Lung (tissue), 12 donors: ENCODE data around the gene MRPL27. TPM values are rescaled to one million over a fixed set of nuclear protein-coding genes. Genes with fewer than 3 reads are reported as not detected.
A peak's percentile ranks its signal among the peaks of the same experiment; 100 is the strongest.

Source experiments
- ATAC-seq: fragments of 200-7000 bp; cut with Tn5 transposase; one replicate; pipeline ENCODE4 v1.9.1; 2020; ENCODE audit warnings: moderate number of reproducible peaks; ENCODE audit not compliant: insufficient read depth, low FRiP score
- DNase-seq, 3 donors: peaks; one replicate each; pipeline ENCODE4 v3.0.0-alpha.2; 2013 to 2017
- H3K27ac ChIP-seq, 2 donors: one replicate each; pipeline ENCODE4 v1.5.1; 2013; ENCODE audit warnings: mild to moderate bottlenecking in 2 of 2, moderate library complexity in 2 of 2, control low read depth in 1 of 2, inconsistent platforms in 1 of 2, low read depth in 1 of 2, low read length in 1 of 2
- H3K27me3 ChIP-seq, 3 donors: one replicate each; pipeline ENCODE4 v1.5.1; 2013; ENCODE audit warnings: low read length in 2 of 3; ENCODE audit not compliant: control insufficient read depth in 3 of 3, insufficient read depth in 3 of 3
- H3K36me3 ChIP-seq, 4 donors: one replicate each; pipeline ENCODE4 v1.5.1; 2013; ENCODE audit warnings: low read length in 4 of 4, mild to moderate bottlenecking in 1 of 4, moderate library complexity in 1 of 4; ENCODE audit not compliant: control insufficient read depth in 4 of 4, insufficient read depth in 4 of 4
- H3K4me1 ChIP-seq, 5 donors: one replicate each; pipeline ENCODE4 v1.5.1; 2013; ENCODE audit warnings: low read length in 5 of 5, mild to moderate bottlenecking in 2 of 5, moderate library complexity in 1 of 5; ENCODE audit not compliant: control insufficient read depth in 5 of 5, insufficient read depth in 5 of 5
- H3K4me3 ChIP-seq: one replicate; pipeline ENCODE4 v1.5.1; 2013; ENCODE audit warnings: mild to moderate bottlenecking, control low read depth, moderate library complexity
- H3K9ac ChIP-seq, 2 donors: one replicate each; pipeline ENCODE4 v1.5.1; 2013; ENCODE audit warnings: low read length in 2 of 2, control low read depth in 1 of 2; ENCODE audit not compliant: insufficient read depth in 1 of 2
- H3K9me3 ChIP-seq, 4 donors: one replicate each; pipeline ENCODE4 v1.5.1; 2013; ENCODE audit warnings: low read length in 3 of 4, mild to moderate bottlenecking in 1 of 4, moderate library complexity in 1 of 4; ENCODE audit not compliant: control insufficient read depth in 4 of 4, insufficient read depth in 3 of 4
- WGBS, 2 donors: extraction: QIAGEN DNeasy Blood & Tissue Kit; methylation state at CpG; one replicate each; pipeline ENCODE4 v1.1.7; 2013; 5-methylcytosine and 5-hydroxymethylcytosine counted together
- polyA plus RNA-seq, 2 donors: library from polyadenylated mRNA; stranded (reverse); fragments of 200-250 nt; gene quantifications; one replicate each; pipeline ENCODE4 v1.2.1, GENCODE V29; 2013
- total RNA-seq, 2 donors: library from RNA; depleted of rRNA in 1 of 2; stranded (reverse); fragments of >200 nt in 1 of 2; gene quantifications; one replicate each; pipeline ENCODE4 v1.2.1, GENCODE V29; 2014 to 2021
- TF ChIP-seq, protein P1 (sequence below): IDR thresholded peaks from 2 replicates; pipeline ENCODE4 v1.5.1; 2012; ENCODE audit warnings: mild to moderate bottlenecking; ENCODE audit errors: control extremely low read depth, extremely low read depth
- donor health status: control.
- donor health status: control.
- donor health status: Bipolar disorder and iron deficiency.
- donor health status: healthy.
- donor health status: DM: yes; HTN: yes; CAD: no.

The MRPL27 gene
- total and polyA plus RNA-seq, 4 donors: 33.5 to 176 (median 78.4) TPM

DNA sequence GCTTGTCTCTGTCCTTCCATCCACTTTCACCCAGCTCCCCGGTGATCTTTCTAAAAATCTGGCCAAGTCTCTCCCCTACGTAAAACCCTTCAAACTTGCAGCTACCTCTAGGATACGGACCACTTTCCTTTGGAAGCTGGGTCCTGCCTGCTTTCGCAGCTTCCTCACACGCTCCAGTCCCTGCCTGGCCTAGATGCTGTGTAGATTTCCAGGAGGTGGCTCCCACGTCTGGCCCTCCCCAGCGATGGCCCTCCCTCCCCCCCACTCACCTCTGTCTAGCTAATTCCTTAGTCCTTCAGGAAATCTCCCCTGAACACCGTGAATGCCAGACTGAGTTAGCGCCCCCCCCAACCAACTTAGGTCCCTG lies 24.9 kb upstream of the MRPL27 start:
- TF ChIP-seq, protein P1, sequence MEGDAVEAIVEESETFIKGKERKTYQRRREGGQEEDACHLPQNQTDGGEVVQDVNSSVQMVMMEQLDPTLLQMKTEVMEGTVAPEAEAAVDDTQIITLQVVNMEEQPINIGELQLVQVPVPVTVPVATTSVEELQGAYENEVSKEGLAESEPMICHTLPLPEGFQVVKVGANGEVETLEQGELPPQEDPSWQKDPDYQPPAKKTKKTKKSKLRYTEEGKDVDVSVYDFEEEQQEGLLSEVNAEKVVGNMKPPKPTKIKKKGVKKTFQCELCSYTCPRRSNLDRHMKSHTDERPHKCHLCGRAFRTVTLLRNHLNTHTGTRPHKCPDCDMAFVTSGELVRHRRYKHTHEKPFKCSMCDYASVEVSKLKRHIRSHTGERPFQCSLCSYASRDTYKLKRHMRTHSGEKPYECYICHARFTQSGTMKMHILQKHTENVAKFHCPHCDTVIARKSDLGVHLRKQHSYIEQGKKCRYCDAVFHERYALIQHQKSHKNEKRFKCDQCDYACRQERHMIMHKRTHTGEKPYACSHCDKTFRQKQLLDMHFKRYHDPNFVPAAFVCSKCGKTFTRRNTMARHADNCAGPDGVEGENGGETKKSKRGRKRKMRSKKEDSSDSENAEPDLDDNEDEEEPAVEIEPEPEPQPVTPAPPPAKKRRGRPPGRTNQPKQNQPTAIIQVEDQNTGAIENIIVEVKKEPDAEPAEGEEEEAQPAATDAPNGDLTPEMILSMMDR: no peak
- H3K36me3 ChIP-seq: peaks cover 4 to 19% (median 13%) of the 10 kb centered on the region in 4 donors
- H3K27ac ChIP-seq: no peak overlapping the region
- H3K9me3 ChIP-seq: no peaks in the 10 kb centered on the region
- H3K27me3 ChIP-seq: no peaks in the 10 kb centered on the region
- no peak for DNase-seq
- H3K4me1 ChIP-seq: peaks cover 0 to 21% (median 6%) of the 10 kb centered on the region in 5 donors
- H3K4me3 ChIP-seq: no peak overlapping the region
- ATAC-seq: no peak
- H3K9ac ChIP-seq: peak overlapping the region in 1 of 2 donors; percentile 71
- WGBS, 2 donors: 63 to 70% methylated on average over 9 of the region's 9 CpGs

DNA sequence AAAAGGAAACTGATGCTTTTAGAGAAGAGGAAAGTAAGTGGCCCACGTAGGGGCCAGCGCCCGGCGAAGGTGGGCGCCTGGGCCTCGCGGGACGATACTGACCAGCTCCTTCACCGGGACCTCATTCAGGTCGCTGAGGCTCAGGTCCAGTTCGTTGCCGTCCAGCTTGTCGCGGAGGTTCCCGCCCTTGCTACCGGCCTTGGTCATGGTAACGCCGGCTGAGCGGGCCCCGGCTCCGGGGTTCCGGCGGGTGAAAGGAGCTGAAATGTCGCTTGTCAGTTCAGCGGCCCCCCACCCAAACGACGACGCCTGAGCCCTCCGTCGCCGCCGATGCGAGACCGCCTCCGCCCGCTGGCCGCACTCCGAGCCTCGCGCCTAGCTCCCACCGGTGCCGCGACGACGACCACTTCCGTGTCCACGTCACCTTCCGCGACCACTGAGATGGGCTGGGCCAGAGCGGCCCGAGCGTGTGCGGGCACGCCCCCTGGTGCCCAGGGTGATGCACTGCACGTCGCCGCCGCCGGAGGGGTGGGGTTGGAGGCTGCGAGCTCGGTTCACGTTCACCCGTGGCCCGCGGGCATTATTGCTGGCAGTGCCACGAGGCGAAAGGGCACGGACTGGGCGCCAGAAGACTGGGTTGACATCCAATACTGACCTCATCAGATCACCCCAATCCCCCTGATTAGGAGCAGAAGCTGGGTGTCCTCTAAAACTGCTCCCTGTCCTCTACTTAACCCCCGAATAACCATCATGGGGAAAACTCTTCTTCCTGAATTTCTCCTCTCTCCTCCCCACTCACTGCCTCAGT lies 24.3 kb upstream of the MRPL27 start, which contains the start of gene LRRC59:
Gene LRRC59, minus strand, starts transcription at position 413 of the 808 bp plus-strand sequence. Its CDS starts 206 bp downstream, at position 207.
- WGBS, 2 donors: 1% methylated on average over 69 to 70 of the region's 70 CpGs
- TF ChIP-seq, protein P1: peak; percentile 88
- Histone ChIP-seq H3K36me3 (peaks cover 9 to 25% (median 18%) of the 10 kb centered on the region in 4 donors), H3K4me1 (peaks cover 0 to 21% (median 6%) of the 10 kb centered on the region in 5 donors), H3K9ac (peak within 1 kb of the TSS; percentile 71 to 72), H3K27ac (peak within 1 kb of the TSS; percentile 74 to 97), H3K27me3 (no peaks in the 10 kb centered on the region), H3K4me3 (peak within 1 kb of the TSS; percentile 96), H3K9me3 (no peaks in the 10 kb centered on the region)
- peak; percentile 99 for ATAC-seq
- DNase-seq: peak; percentile 82 to 91 (median 90)

DNA sequence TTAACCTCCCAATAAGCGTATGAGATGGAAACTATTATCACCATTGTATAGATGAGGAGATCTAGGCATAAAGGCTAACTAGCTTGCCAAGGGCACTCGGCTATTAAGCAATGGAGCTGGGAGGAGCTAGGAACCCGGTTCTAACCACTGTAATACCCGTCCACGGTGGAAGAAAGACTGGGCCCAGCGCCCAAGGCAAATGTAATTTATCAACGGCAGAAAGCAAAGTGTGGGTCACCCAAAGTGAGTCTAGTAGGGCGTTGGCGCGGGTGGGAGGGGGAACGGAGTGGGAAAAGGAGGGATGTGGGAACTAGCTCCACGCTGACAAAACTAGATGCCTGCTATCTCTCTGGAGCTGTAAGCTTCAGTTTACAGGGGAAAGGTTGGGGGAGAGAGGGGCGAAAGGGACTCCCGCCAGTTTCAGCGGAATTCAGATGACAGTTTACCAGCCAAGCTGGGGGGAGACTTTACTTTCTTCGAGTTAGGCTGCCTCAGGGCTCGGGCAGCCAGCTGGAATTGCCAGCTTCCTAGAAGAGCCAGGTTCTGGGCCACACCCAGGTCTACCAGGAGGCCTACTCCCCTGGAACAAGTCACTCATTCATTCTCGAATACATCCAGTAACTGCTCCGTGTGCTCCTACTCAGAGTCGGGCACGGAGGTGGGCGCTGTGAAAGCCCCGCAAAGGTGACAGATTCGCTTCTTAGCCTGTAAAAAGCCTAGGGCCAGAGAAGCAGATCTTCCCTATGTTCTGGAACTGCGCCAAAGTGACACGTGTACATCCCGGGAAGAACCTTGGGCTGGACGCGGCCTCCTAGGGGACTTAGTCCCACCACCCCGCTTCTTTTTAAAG lies 23.5 kb upstream of the MRPL27 start:
- ATAC-seq: peak; percentile 53
- DNase-seq: peak; percentile 36 to 54 (median 43)
- peak overlapping the region; percentile 96 for H3K4me3 ChIP-seq
- no peaks in the 10 kb centered on the region for H3K9me3 ChIP-seq
- TF ChIP-seq, protein P1: no peak
- 5 to 9% methylated on average over 30 of the region's 30 CpGs for WGBS, 2 donors
- peaks cover 0 to 21% (median 6%) of the 10 kb centered on the region in 5 donors for H3K4me1 ChIP-seq
- no peaks in the 10 kb centered on the region for H3K27me3 ChIP-seq
- H3K27ac ChIP-seq: peak overlapping the region; percentile 74 to 97
- H3K36me3 ChIP-seq: peaks cover 17 to 30% (median 24%) of the 10 kb centered on the region in 4 donors
- peak overlapping the region; percentile 63 to 72 for H3K9ac ChIP-seq
